AG04450 (cell line): ENCODE measurements around the gene TIGD4. TPM values are rescaled to one million over a fixed set of nuclear protein-coding genes. Genes with fewer than 3 reads are reported as not detected.

Experiments used
- CTCF ChIA-PET: fragments of 300-600, 350-600 bp; formaldehyde crosslinking; extraction: SDS; loops from one replicate; lab custom pipeline; 2022; ENCODE audit warnings: antibody characterized with exemption, inconsistent platforms; lab: Charles Lee
- POLR2A ChIA-PET: fragments of 350-600 bp; formaldehyde crosslinking; extraction: SDS; loops from one replicate; lab custom pipeline; 2021; ENCODE audit warnings: antibody characterized with exemption, inconsistent platforms; lab: Yijun Ruan, JAX
- DNase-seq: peaks from one replicate; pipeline ENCODE4 v3.0.0-alpha.2; 2011; ENCODE audit warnings: low read depth, low spot score
- H3K27ac ChIP-seq: one replicate; pipeline ENCODE4 v1.5.1; 2012; ENCODE audit warnings: low read depth, low read length, control low read depth
- H3K27me3 ChIP-seq: one replicate; pipeline ENCODE4 v1.6.0; 2012; ENCODE audit warnings: low read length; ENCODE audit not compliant: control insufficient read depth, insufficient read depth
- H3K4me3 ChIP-seq: 2 replicates; pipeline ENCODE4 v1.5.1; 2011; ENCODE audit warnings: mild to moderate bottlenecking, low read depth, low read length, control low read depth
- H3K9me3 ChIP-seq: 2 replicates; pipeline ENCODE4 v1.5.1; 2012; ENCODE audit warnings: low read length; ENCODE audit not compliant: control insufficient read depth, insufficient read depth
- polyA plus RNA-seq: library from polyadenylated mRNA; depleted of rRNA; stranded (reverse); fragments of >200 nt; gene quantifications from 2 replicates; pipeline ENCODE4 v1.2.3, GENCODE V29; 2011
- TF ChIP-seq, protein P1 (sequence below): IDR thresholded peaks from 2 replicates; pipeline ENCODE4 v1.5.1; 2011; ENCODE audit warnings: low read depth, low read length, control low read depth, inconsistent platforms

Gene TIGD4
- polyA plus RNA-seq, 1 experiment = not detected

DNA sequence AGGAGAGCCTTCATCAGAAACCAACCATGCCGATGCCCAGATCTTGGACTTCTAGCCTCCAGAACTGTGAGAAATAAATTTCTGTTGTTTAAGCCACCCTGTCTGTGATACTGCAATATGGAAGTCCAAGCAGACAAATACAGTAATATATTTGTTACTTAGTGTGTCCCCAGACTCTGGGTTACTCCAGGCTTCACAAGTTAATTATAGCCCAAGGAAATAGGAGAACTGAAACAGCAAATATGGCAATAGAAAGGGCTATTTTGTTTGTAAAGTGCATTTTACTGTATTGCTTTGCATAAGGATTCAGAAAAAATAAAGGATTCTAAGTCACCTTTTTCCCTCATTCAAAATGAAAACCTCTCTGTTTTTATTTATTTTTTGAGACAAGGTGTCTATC lies 15.7 kb downstream of the TIGD4 start:
- ChIA-PET CTCF (interaction anchor here (0.6 kb wide), 1 partner anchor 60 kb away, joined by 3 read pairs; no protein-coding TSS in a partner anchor), POLR2A (no interaction called here)
- Histone ChIP-seq H3K27ac (no peak overlapping the region), H3K9me3 (no peaks in the 10 kb centered on the region), H3K27me3 (no peaks in the 10 kb centered on the region), H3K4me3 (no peak overlapping the region)
- no peak for DNase-seq
- TF ChIP-seq, protein P1, sequence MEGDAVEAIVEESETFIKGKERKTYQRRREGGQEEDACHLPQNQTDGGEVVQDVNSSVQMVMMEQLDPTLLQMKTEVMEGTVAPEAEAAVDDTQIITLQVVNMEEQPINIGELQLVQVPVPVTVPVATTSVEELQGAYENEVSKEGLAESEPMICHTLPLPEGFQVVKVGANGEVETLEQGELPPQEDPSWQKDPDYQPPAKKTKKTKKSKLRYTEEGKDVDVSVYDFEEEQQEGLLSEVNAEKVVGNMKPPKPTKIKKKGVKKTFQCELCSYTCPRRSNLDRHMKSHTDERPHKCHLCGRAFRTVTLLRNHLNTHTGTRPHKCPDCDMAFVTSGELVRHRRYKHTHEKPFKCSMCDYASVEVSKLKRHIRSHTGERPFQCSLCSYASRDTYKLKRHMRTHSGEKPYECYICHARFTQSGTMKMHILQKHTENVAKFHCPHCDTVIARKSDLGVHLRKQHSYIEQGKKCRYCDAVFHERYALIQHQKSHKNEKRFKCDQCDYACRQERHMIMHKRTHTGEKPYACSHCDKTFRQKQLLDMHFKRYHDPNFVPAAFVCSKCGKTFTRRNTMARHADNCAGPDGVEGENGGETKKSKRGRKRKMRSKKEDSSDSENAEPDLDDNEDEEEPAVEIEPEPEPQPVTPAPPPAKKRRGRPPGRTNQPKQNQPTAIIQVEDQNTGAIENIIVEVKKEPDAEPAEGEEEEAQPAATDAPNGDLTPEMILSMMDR = no peak

DNA sequence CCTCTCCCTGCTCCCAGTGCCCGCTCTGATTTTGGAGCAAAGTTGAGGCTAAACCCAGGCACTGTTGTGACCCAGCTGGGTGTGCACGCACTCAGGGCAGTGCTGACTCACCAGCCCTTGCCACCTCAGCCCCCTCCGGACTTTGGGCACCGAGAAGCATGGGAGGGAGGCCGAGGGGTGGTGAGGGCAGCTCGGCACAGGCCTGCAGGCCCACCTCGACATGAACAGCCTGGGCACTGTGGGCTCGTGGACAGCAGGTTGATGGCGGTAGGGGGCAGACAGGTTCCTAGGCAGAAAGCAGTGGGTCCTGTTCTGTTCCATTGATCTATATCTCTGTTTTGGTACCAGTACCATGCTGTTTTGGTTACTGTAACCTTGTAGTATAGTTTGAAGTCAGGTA lies 30.9 kb downstream of the TIGD4 start:
- peaks cover 4% of the 10 kb centered on the region for H3K27me3 ChIP-seq
- H3K4me3 ChIP-seq = no peak overlapping the region
- H3K27ac ChIP-seq = no peak overlapping the region
- POLR2A ChIA-PET = no interaction called here
- peaks cover 4% of the 10 kb centered on the region for H3K9me3 ChIP-seq
- TF ChIP-seq, protein P1 = no peak
- DNase-seq = no peak
- CTCF ChIA-PET = no interaction called here

DNA sequence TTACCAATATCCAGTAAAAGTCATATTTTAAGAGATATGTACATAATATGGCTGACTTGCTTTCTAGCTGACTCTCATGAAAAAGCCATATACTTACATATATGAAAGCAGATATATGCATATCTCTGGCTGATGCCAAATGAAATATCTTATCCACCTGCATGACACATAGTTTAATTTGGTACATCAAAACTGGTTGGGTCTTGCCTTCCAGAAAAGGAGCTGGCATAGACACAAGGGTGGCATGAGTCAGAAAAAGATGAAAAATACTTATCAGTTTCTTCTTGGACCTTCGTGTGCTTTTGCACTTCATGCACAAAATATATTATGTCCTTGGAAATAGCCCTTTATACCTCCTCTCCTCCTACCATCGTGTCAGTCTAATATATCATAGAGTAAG lies 32.1 kb downstream of the TIGD4 start:
- POLR2A ChIA-PET = no interaction called here
- peaks cover 4% of the 10 kb centered on the region for H3K9me3 ChIP-seq
- no peak overlapping the region for H3K27ac ChIP-seq
- TF ChIP-seq, protein P1 = no peak
- no peak overlapping the region for H3K4me3 ChIP-seq
- CTCF ChIA-PET = interaction anchor here (1.0 to 1.2 kb wide), 2 partner anchors 12 to 29 kb away, joined by 3 read pairs; no protein-coding TSS in a partner anchor
- no peak for DNase-seq
- peaks cover 4% of the 10 kb centered on the region for H3K27me3 ChIP-seq

DNA sequence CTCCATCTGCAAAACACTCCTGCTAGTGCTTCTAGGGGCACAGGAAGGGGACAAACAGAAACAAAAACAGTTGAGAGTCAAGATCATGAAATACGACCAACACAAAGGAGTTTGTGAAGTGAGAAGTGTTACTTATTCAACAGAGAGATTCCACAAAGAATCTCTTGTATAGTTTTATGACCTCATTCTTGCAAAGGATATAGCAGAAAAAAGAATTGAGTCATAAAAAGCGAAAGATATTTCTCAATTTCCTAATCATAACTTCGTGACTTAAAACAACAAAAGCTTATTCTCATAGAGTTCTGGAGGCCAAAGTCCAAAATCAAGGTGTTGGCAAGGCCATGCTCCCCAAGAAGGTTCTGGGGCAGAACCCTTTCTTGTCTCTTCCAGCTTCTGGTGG lies 40.7 kb downstream of the TIGD4 start:
- H3K27me3 ChIP-seq = peaks cover 10% of the 10 kb centered on the region
- DNase-seq = no peak
- no peak overlapping the region for H3K4me3 ChIP-seq
- TF ChIP-seq, protein P1 = no peak
- H3K27ac ChIP-seq = no peak overlapping the region
- CTCF ChIA-PET = interaction anchor here (0.6 to 2.6 kb wide), 3 partner anchors 18 to 330 kb away, joined by 3 to 11 read pairs (median 3); no protein-coding TSS in a partner anchor
- POLR2A ChIA-PET = interaction anchor here (0.6 kb wide), 1 partner anchor 137 kb away, joined by 3 read pairs; no protein-coding TSS in a partner anchor
- no peaks in the 10 kb centered on the region for H3K9me3 ChIP-seq

DNA sequence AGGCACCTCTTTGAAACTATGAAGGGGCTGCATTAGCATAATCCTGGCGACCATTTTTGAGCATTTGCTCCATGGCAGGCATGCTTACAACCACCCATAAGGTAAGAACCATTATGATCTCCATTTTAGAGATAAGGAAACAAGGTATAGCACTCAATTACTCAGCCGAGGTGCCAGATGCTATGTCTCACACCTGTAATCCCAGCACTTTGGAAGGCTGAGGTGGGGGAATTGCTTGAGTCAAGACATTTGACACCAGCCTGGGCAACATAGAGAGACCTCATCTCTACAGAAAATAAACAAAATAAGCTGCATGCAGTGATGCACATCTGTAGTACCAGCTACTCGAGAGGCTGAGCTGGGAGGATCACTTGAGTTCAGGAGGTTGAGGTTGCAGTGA lies 43.6 kb downstream of the TIGD4 start:
- Histone ChIP-seq H3K4me3 (no peak overlapping the region), H3K9me3 (no peaks in the 10 kb centered on the region), H3K27ac (no peak overlapping the region), H3K27me3 (peaks cover 10% of the 10 kb centered on the region)
- POLR2A ChIA-PET = no interaction called here
- TF ChIP-seq, protein P1 = no peak
- CTCF ChIA-PET = interaction anchor here (0.7 to 3.8 kb wide), 8 partner anchors 11 to 964 kb away, joined by 3 to 17 read pairs (median 4); partner anchors contain the start of gene TMEM154
- DNase-seq = no peak
